Loucy (cell line): Measurements from ENCODE around the gene KCNQ2.

Experiments used
- H2AFZ ChIP-seq: fragments of 200-600 bp; sonication (generic); 2 replicates; pipeline ENCODE4 v1.6.0; 2016; ENCODE audit warnings: antibody characterized with exemption, mild to moderate bottlenecking, low read length, moderate library complexity
- H3F3A ChIP-seq: fragments of 200-600 bp; 2 replicates; pipeline ENCODE4 v1.6.0; 2016; ENCODE audit warnings: antibody characterized with exemption, low read depth, mild to moderate bottlenecking
- H3K27me3 ChIP-seq: fragments of 200-600 bp; sonication (generic); 2 replicates; pipeline ENCODE4 v1.6.1; 2014; ENCODE audit warnings: low read length, mild to moderate bottlenecking; ENCODE audit not compliant: insufficient read depth, poor library complexity, severe bottlenecking
- H3K36me3 ChIP-seq: fragments of 200-600 bp; sonication (generic); 2 replicates; pipeline ENCODE4 v1.6.1; 2016; ENCODE audit warnings: low read length; ENCODE audit not compliant: insufficient read depth
- H3K4me1 ChIP-seq: fragments of 200-600 bp; sonication (generic); 2 replicates; pipeline ENCODE4 v1.5.1; 2014; ENCODE audit warnings: low read length, mild to moderate bottlenecking; ENCODE audit not compliant: insufficient read depth, poor library complexity, severe bottlenecking
- H3K4me2 ChIP-seq: fragments of 200-600 bp; sonication (generic); 2 replicates; pipeline ENCODE4 v1.6.0; 2014; ENCODE audit warnings: antibody characterized with exemption, low read length, low read depth, mild to moderate bottlenecking; ENCODE audit not compliant: poor library complexity, severe bottlenecking
- H3K4me3 ChIP-seq: fragments of 200-600 bp; sonication (generic); 2 replicates; pipeline ENCODE4 v1.5.1; 2014; ENCODE audit warnings: low read length, mild to moderate bottlenecking, mixed read lengths; ENCODE audit not compliant: poor library complexity, severe bottlenecking
- H3K79me2 ChIP-seq: fragments of 200-600 bp; sonication (generic); 2 replicates; pipeline ENCODE4 v1.6.1; 2014; ENCODE audit warnings: low read length; ENCODE audit not compliant: insufficient read depth
- H3K9ac ChIP-seq: fragments of 200-600 bp; sonication (generic); 2 replicates; pipeline ENCODE4 v1.6.0; 2014; ENCODE audit warnings: mild to moderate bottlenecking, low read depth, low read length, moderate library complexity; ENCODE audit not compliant: poor library complexity, severe bottlenecking
- H3K9me2 ChIP-seq: fragments of 200-600 bp; sonication (generic); replicated peaks from 2 replicates; pipeline ENCODE4 v1.6.1; 2016; ENCODE audit warnings: low read depth, low read length, mixed read lengths
- H3K9me3 ChIP-seq: fragments of 200-600 bp; sonication (generic); 2 replicates; pipeline ENCODE4 v1.6.1; 2014; ENCODE audit warnings: mild to moderate bottlenecking, antibody characterized with exemption, low read length, low read depth; ENCODE audit not compliant: insufficient read depth
- H4K20me1 ChIP-seq: fragments of 200-600 bp; sonication (generic); 2 replicates; pipeline ENCODE4 v1.6.0; 2014; ENCODE audit warnings: antibody characterized with exemption, low read length, mild to moderate bottlenecking; ENCODE audit not compliant: insufficient read depth, poor library complexity, severe bottlenecking
- EZH2phosphoT487 ChIP-seq: fragments of 200-600 bp; IDR thresholded peaks from 2 replicates; pipeline ENCODE4 v1.6.1; 2018; ENCODE audit warnings: antibody characterized with exemption, mild to moderate bottlenecking, moderate library complexity, borderline replicate concordance
- TF ChIP-seq, protein P1 (sequence below): fragments of 200-600 bp; sonication (generic); conservative IDR thresholded peaks from 2 replicates; pipeline ENCODE4 v1.5.1; 2014; ENCODE audit warnings: mild to moderate bottlenecking, antibody characterized with exemption, low read length

KCNQ2 gene

DNA sequence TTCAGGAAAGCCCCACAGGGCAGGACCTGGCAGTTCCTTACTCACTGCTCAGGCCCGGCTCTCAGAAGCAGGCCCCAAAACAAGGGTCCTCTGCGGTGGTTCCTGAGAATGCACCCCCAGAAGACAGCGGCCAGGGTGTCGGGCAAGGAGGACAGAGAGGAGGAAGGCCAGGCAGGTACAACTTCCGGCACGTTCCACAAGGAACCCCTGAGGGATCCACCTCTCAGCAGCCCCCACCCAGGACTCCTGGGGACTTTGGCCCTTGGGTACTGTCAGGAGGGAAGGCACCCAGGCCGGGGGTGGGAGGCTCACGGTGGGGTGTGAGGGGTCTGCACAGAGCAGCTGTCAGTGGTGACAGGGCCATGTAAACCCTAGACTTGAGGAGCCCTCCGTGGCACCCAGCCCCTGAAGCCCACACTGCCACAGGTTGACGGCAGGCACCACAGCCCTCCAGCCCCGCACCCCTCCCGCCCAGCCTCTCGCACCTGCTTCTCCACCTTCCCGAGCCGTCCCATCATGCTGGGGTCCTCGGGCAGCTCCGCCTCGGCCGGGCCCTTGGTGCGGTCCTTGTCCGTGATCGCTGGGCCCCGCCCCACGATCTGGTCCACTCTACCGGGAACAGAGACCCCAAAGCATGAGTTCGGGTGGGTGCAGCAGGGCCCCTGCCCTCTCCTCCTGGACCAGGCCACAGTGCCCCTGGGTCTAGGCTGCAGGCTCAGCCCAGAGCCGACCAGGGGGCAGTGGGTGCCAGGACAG lies 64.3 kb downstream of the KCNQ2 start:
- H3K9me2 ChIP-seq: no peaks in the 10 kb centered on the region
- H3K4me1 ChIP-seq: no peaks in the 10 kb centered on the region
- H3K9me3 ChIP-seq: no peaks in the 10 kb centered on the region
- H3K4me3 ChIP-seq: no peak overlapping the region
- H3K4me2 ChIP-seq: no peak overlapping the region
- no peak overlapping the region for H3K9ac ChIP-seq
- H3K36me3 ChIP-seq: no peaks in the 10 kb centered on the region
- H2AFZ ChIP-seq: no peak overlapping the region
- no peaks in the 10 kb centered on the region for H3K27me3 ChIP-seq
- no peaks in the 10 kb centered on the region for H3F3A ChIP-seq
- H3K79me2 ChIP-seq: no peaks in the 10 kb centered on the region
- H4K20me1 ChIP-seq: no peaks in the 10 kb centered on the region
- TF ChIP-seq EZH2phosphoT487: no peak

DNA sequence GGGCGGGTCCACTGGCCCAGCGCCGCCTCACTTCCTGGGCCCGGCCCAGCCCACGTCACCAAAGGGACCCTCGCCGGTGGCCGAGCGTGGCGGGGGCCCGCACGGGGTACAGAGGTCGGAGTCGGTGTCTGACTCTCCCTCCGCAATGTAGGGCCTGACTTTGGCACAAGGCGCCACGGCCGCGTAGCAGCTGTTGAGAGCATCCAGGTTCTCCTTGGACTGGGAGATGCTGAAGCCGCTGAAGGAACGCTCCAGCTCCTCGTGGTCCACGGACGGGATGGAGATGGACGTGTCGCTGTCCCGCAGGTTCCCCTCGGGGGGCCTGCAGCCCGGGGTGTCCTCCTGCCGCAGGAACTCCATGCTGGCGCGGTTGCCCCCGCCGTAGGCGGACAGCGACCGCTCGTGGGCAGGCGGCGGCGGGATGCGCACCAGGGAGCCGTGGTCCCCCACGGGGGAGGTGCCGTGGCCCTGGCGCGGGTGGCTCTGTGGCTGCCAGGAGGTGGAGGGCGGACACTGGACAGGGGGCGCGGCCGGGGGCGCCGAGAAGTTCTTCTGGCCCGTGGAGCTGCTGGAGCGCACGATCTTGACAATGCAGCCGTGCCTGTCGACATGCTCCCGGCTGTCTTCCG lies 65.7 kb downstream of the KCNQ2 start:
- H3K27me3 ChIP-seq: no peaks in the 10 kb centered on the region

DNA sequence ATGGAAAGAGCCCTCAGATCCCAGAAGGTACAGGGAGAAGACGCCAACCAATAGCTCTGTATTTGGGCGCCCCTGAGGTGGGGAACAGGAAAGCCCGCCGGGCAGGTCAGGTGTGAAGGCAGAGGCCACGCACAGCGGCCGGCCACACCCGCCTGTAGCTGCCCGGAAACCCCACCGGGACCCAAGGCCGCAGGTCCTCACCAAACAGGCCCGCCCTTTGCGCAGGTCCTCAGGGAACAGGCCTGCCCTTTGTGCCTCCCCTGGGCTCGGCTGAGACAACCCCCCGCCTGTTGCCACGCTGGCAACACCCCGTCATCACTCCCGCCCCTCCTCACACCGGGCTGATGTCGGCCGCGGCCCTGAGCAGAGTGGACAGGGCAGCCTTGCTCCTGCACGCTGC lies 66.4 kb downstream of the KCNQ2 start:
- Histone ChIP-seq H3K9me2 (no peaks in the 10 kb centered on the region), H2AFZ (no peak overlapping the region), H3K4me3 (no peak overlapping the region), H3K9me3 (no peaks in the 10 kb centered on the region), H3F3A (no peaks in the 10 kb centered on the region), H3K27me3 (no peaks in the 10 kb centered on the region), H3K4me1 (no peaks in the 10 kb centered on the region), H3K9ac (no peak overlapping the region), H3K4me2 (no peak overlapping the region), H4K20me1 (no peaks in the 10 kb centered on the region), H3K79me2 (no peaks in the 10 kb centered on the region), H3K36me3 (no peaks in the 10 kb centered on the region)
- TF ChIP-seq, protein P1, sequence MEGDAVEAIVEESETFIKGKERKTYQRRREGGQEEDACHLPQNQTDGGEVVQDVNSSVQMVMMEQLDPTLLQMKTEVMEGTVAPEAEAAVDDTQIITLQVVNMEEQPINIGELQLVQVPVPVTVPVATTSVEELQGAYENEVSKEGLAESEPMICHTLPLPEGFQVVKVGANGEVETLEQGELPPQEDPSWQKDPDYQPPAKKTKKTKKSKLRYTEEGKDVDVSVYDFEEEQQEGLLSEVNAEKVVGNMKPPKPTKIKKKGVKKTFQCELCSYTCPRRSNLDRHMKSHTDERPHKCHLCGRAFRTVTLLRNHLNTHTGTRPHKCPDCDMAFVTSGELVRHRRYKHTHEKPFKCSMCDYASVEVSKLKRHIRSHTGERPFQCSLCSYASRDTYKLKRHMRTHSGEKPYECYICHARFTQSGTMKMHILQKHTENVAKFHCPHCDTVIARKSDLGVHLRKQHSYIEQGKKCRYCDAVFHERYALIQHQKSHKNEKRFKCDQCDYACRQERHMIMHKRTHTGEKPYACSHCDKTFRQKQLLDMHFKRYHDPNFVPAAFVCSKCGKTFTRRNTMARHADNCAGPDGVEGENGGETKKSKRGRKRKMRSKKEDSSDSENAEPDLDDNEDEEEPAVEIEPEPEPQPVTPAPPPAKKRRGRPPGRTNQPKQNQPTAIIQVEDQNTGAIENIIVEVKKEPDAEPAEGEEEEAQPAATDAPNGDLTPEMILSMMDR: no peak
- no peak for TF ChIP-seq EZH2phosphoT487

More for the DNA sequence above, 65.7 kb downstream of the KCNQ2 start:
- no peak overlapping the region for H2AFZ ChIP-seq
- H3K9me2 ChIP-seq: no peaks in the 10 kb centered on the region
- no peak overlapping the region for H3K4me2 ChIP-seq
- no peak overlapping the region for H3K9ac ChIP-seq
- H4K20me1 ChIP-seq: no peaks in the 10 kb centered on the region
- H3K4me3 ChIP-seq: no peak overlapping the region
- H3K4me1 ChIP-seq: no peaks in the 10 kb centered on the region
- no peaks in the 10 kb centered on the region for H3K79me2 ChIP-seq
- no peaks in the 10 kb centered on the region for H3K36me3 ChIP-seq
- no peaks in the 10 kb centered on the region for H3F3A ChIP-seq
- no peak for TF ChIP-seq EZH2phosphoT487
- TF ChIP-seq, protein P1: no peak
- H3K9me3 ChIP-seq: no peaks in the 10 kb centered on the region
